ENCODE data around the gene UBE2C.

The UBE2C gene

GRCh38 chr20:45833030-45833882 is 20.8 kb downstream of the UBE2C start, which contains the start of gene SNX21:
Gene SNX21, plus strand, starts transcription at chr20:45833799. Its CDS starts 121 bp downstream, at chr20:45833920.
- no peaks in the 10 kb centered on the region for H3K36me3 Mint-ChIP-seq

GRCh38 chr20:45833883-45834796 is 21.7 kb downstream of the UBE2C start:
- Mint-ChIP-seq H3K36me3 (no peaks in the 10 kb centered on the region), H3K27me3 (peaks cover 22% of the 10 kb centered on the region), H3K9me3 (no peaks in the 10 kb centered on the region), H3K4me3 (peak overlapping the region; percentile 77), H3K27ac (no peak overlapping the region), H3K4me1 (peaks cover 17% of the 10 kb centered on the region)
- CTCF ChIA-PET, result interaction anchor here (1.4 to 1.8 kb wide), 2 partner anchors 10 to 53 kb away, joined by 3 to 9 read pairs; partner anchors contain the start of gene SPATA25
- peak; percentile 62 for DNase-seq

More at GRCh38 chr20:45833030-45833882, 20.8 kb downstream of the UBE2C start, which contains the start of gene SNX21:
- Mint-ChIP-seq H3K9me3 (no peaks in the 10 kb centered on the region), H3K4me3 (peak within 1 kb of the TSS; percentile 77), H3K27me3 (peaks cover 26% of the 10 kb centered on the region), H3K4me1 (peaks cover 17% of the 10 kb centered on the region), H3K27ac (no peak within 1 kb of the TSS)
- DNase-seq, result peak; percentile 53
- CTCF ChIA-PET, result interaction anchor here (0.7 to 1.8 kb wide), 3 partner anchors 9 to 133 kb away, joined by 3 to 9 read pairs (median 3); partner anchors contain the start of gene SPATA25

GRCh38 chr20:45834797-45835161 is 22.3 kb downstream of the UBE2C start:
- CTCF ChIA-PET, result no interaction called here
- DNase-seq, result no peak
- Mint-ChIP-seq H3K36me3 (no peaks in the 10 kb centered on the region), H3K27ac (no peak overlapping the region), H3K4me1 (peaks cover 17% of the 10 kb centered on the region), H3K9me3 (no peaks in the 10 kb centered on the region), H3K27me3 (peaks cover 22% of the 10 kb centered on the region), H3K4me3 (peak overlapping the region; percentile 52)

- Mint-ChIP-seq H3K27ac (no peak overlapping the region), H3K4me1 (peaks cover 17% of the 10 kb centered on the region), H3K4me3 (peak overlapping the region; percentile 52), H3K27me3 (peaks cover 19% of the 10 kb centered on the region), H3K9me3 (no peaks in the 10 kb centered on the region), H3K36me3 (no peaks in the 10 kb centered on the region)
- CTCF ChIA-PET, result no interaction called here
- DNase-seq, result no peak
Measured at GRCh38 chr20:45835329-45835765, 22.9 kb downstream of the UBE2C start.

GRCh38 chr20:45835825-45836224 is 23.4 kb downstream of the UBE2C start:
- Mint-ChIP-seq H3K4me3 (no peak overlapping the region), H3K36me3 (no peaks in the 10 kb centered on the region), H3K4me1 (peaks cover 17% of the 10 kb centered on the region), H3K27ac (no peak overlapping the region), H3K9me3 (no peaks in the 10 kb centered on the region), H3K27me3 (peaks cover 17% of the 10 kb centered on the region)
- CTCF ChIA-PET, result no interaction called here
- no peak for DNase-seq

- H3K4me3 Mint-ChIP-seq, result no peak overlapping the region
- CTCF ChIA-PET, result no interaction called here
Measured at GRCh38 chr20:45836841-45837240, 24.4 kb downstream of the UBE2C start.

GRCh38 chr20:45840700-45841198 is 28.3 kb downstream of the UBE2C start:
- Mint-ChIP-seq H3K27ac (no peak overlapping the region), H3K36me3 (peaks cover 22% of the 10 kb centered on the region), H3K4me1 (no peaks in the 10 kb centered on the region), H3K9me3 (no peaks in the 10 kb centered on the region), H3K27me3 (no peaks in the 10 kb centered on the region), H3K4me3 (no peak overlapping the region)
- DNase-seq, result no peak
- CTCF ChIA-PET, result interaction anchor here (1.1 kb wide), 1 partner anchor 146 kb away, joined by 3 read pairs; no protein-coding TSS in a partner anchor

More at GRCh38 chr20:45836841-45837240, 24.4 kb downstream of the UBE2C start:
- H3K9me3 Mint-ChIP-seq, result no peaks in the 10 kb centered on the region
- no peak overlapping the region for H3K27ac Mint-ChIP-seq
- H3K27me3 Mint-ChIP-seq, result peaks cover 13% of the 10 kb centered on the region
- no peak for DNase-seq
- H3K36me3 Mint-ChIP-seq, result no peaks in the 10 kb centered on the region
- H3K4me1 Mint-ChIP-seq, result peaks cover 17% of the 10 kb centered on the region

GRCh38 chr20:45841407-45842129 is 29.1 kb downstream of the UBE2C start:
- H3K27ac Mint-ChIP-seq, result peak overlapping the region; percentile 37
- no peak overlapping the region for H3K4me3 Mint-ChIP-seq
- H3K27me3 Mint-ChIP-seq, result no peaks in the 10 kb centered on the region
- CTCF ChIA-PET, result interaction anchor here (0.9 to 1.1 kb wide), 3 partner anchors 23 to 145 kb away, joined by 3 read pairs; partner anchors contain the start of genes CTSA and NEURL2
- no peak for DNase-seq
- no peaks in the 10 kb centered on the region for H3K4me1 Mint-ChIP-seq
- no peaks in the 10 kb centered on the region for H3K9me3 Mint-ChIP-seq
- peaks cover 27% of the 10 kb centered on the region for H3K36me3 Mint-ChIP-seq

- H3K27ac Mint-ChIP-seq, result peak overlapping the region; percentile 20
- DNase-seq, result no peak
- H3K4me3 Mint-ChIP-seq, result no peak overlapping the region
- CTCF ChIA-PET, result interaction anchor here (0.9 to 1.1 kb wide), 2 partner anchors 24 to 49 kb away, joined by 3 read pairs; partner anchors contain the start of genes CTSA and NEURL2
- H3K4me1 Mint-ChIP-seq, result no peaks in the 10 kb centered on the region
- H3K27me3 Mint-ChIP-seq, result no peaks in the 10 kb centered on the region
- peaks cover 27% of the 10 kb centered on the region for H3K36me3 Mint-ChIP-seq
- no peaks in the 10 kb centered on the region for H3K9me3 Mint-ChIP-seq
Measured at GRCh38 chr20:45842169-45842812, 29.8 kb downstream of the UBE2C start.

GRCh38 chr20:45843506-45843905 is 31.1 kb downstream of the UBE2C start:
- H3K4me3 Mint-ChIP-seq, result no peak overlapping the region
- DNase-seq, result no peak
- H3K36me3 Mint-ChIP-seq, result peaks cover 27% of the 10 kb centered on the region
- no peaks in the 10 kb centered on the region for H3K4me1 Mint-ChIP-seq
- no peak overlapping the region for H3K27ac Mint-ChIP-seq
- no peaks in the 10 kb centered on the region for H3K27me3 Mint-ChIP-seq
- CTCF ChIA-PET, result no interaction called here
- H3K9me3 Mint-ChIP-seq, result no peaks in the 10 kb centered on the region

GRCh38 chr20:45845452-45845851 is 33.0 kb downstream of the UBE2C start:
- Mint-ChIP-seq H3K27me3 (no peaks in the 10 kb centered on the region), H3K4me1 (no peaks in the 10 kb centered on the region), H3K27ac (no peak overlapping the region), H3K9me3 (no peaks in the 10 kb centered on the region), H3K4me3 (no peak overlapping the region), H3K36me3 (peaks cover 33% of the 10 kb centered on the region)
- CTCF ChIA-PET, result no interaction called here
- DNase-seq, result no peak

GRCh38 chr20:45848421-45848820 is 36.0 kb downstream of the UBE2C start:
- peaks cover 32% of the 10 kb centered on the region for H3K36me3 Mint-ChIP-seq
- H3K4me3 Mint-ChIP-seq, result no peak overlapping the region
- no peak overlapping the region for H3K27ac Mint-ChIP-seq
- CTCF ChIA-PET, result interaction anchor here (1.8 kb wide), 1 partner anchor 122 kb away, joined by 4 read pairs; no protein-coding TSS in a partner anchor
- peaks cover under 1% of the 10 kb centered on the region for H3K4me1 Mint-ChIP-seq
- no peaks in the 10 kb centered on the region for H3K27me3 Mint-ChIP-seq
- DNase-seq, result no peak
- no peaks in the 10 kb centered on the region for H3K9me3 Mint-ChIP-seq

GRCh38 chr20:45848969-45849582 is 36.6 kb downstream of the UBE2C start:
- Mint-ChIP-seq H3K4me1 (peaks cover 7% of the 10 kb centered on the region), H3K27ac (no peak overlapping the region), H3K27me3 (no peaks in the 10 kb centered on the region), H3K4me3 (no peak overlapping the region), H3K9me3 (no peaks in the 10 kb centered on the region), H3K36me3 (peaks cover 33% of the 10 kb centered on the region)
- no peak for DNase-seq
- CTCF ChIA-PET, result no interaction called here

Measured in activated naive CD4-positive, alpha-beta T cell treated with anti-CD3 and anti-CD28 coated beads, Interleukin-2, amount 10 ng/mL, durations not matched to agents 7 days and 5 days (primary cell).